Stimulated activated CD4-positive, alpha-beta T cell treated with anti-CD3 and anti-CD28 coated beads, Interleukin-2, amount 100 ng/mL, for 48 hours (primary cell): ENCODE results near the gene EDA.

Experiments
- DNase-seq, 2 donors: peaks; one replicate each; pipeline ENCODE4 v3.0.0-alpha.2; 2020

Gene EDA

GRCh38 chrX:70030301-70030767 is 414.4 kb downstream of the EDA start:
- peak; percentile 42 to 57 for DNase-seq

GRCh38 chrX:70032792-70033191 is 416.9 kb downstream of the EDA start:
- no peak for DNase-seq

- DNase-seq, result peak; percentile 7 to 29
These were observed 417.6 kb downstream of the EDA start for GRCh38 chrX:70033348-70034051.

- no peak for DNase-seq
These were observed 418.7 kb downstream of the EDA start for GRCh38 chrX:70034646-70035045.

GRCh38 chrX:70038515-70038914 is 422.6 kb downstream of the EDA start:
- no peak for DNase-seq

- no peak for DNase-seq
These were observed 423.0 kb downstream of the EDA start for GRCh38 chrX:70038951-70039350.

GRCh38 chrX:70039758-70040157 is 423.8 kb downstream of the EDA start:
- DNase-seq, result no peak

- DNase-seq, result no peak
These were observed 426.1 kb downstream of the EDA start for GRCh38 chrX:70041993-70042392.

- no peak for DNase-seq
These were observed 426.8 kb downstream of the EDA start for GRCh38 chrX:70042399-70043371.

- no peak for DNase-seq
These were observed 427.8 kb downstream of the EDA start for GRCh38 chrX:70043685-70044084.

- no peak for DNase-seq
These were observed 428.8 kb downstream of the EDA start for GRCh38 chrX:70044541-70045245.

GRCh38 chrX:70046978-70047377 is 431.1 kb downstream of the EDA start:
- DNase-seq, result no peak

- no peak for DNase-seq
These were observed 433.5 kb downstream of the EDA start for GRCh38 chrX:70049406-70049805.

- DNase-seq, result no peak
These were observed 434.0 kb downstream of the EDA start, which contains the start of gene AWAT2 for GRCh38 chrX:70049925-70050324. Gene AWAT2 (minus strand): TSS chrX:70049938. CDS start chrX:70049932, 6 bp downstream.

- DNase-seq, result no peak
These were observed 437.1 kb downstream of the EDA start for GRCh38 chrX:70052895-70053615.

GRCh38 chrX:70054391-70054790 is 438.5 kb downstream of the EDA start:
- DNase-seq, result no peak

- DNase-seq, result no peak
These were observed 446.2 kb downstream of the EDA start, which contains the start of gene OTUD6A for GRCh38 chrX:70062076-70062475. Gene OTUD6A (plus strand): TSS chrX:70062457. CDS start chrX:70062525, 68 bp downstream.

GRCh38 chrX:70062961-70063550 is 447.1 kb downstream of the EDA start:
- no peak for DNase-seq

- DNase-seq, result no peak
These were observed 450.7 kb downstream of the EDA start for GRCh38 chrX:70066646-70067045.

GRCh38 chrX:70079297-70079696 is 463.4 kb downstream of the EDA start:
- no peak for DNase-seq

- no peak for DNase-seq
These were observed 464.0 kb downstream of the EDA start for GRCh38 chrX:70079870-70080269.

GRCh38 chrX:70082723-70083122 is 466.8 kb downstream of the EDA start:
- no peak for DNase-seq
